NCI-H1436 treated with DMSO at 0.1 percent for 48 hours (cell line): ENCODE measurements around the gene RGR.

ENCODE experiments used
- DNase-seq: peaks from one replicate; lab custom pipeline; 2025; lab: John Stamatoyannopoulos, UW

RGR gene

GRCh38 chr10:84221916-84222315 is 22.9 kb upstream of the RGR start:
- DNase-seq: no peak

GRCh38 chr10:84224411-84225028 is 20.3 kb upstream of the RGR start:
- no peak for DNase-seq

DNA sequence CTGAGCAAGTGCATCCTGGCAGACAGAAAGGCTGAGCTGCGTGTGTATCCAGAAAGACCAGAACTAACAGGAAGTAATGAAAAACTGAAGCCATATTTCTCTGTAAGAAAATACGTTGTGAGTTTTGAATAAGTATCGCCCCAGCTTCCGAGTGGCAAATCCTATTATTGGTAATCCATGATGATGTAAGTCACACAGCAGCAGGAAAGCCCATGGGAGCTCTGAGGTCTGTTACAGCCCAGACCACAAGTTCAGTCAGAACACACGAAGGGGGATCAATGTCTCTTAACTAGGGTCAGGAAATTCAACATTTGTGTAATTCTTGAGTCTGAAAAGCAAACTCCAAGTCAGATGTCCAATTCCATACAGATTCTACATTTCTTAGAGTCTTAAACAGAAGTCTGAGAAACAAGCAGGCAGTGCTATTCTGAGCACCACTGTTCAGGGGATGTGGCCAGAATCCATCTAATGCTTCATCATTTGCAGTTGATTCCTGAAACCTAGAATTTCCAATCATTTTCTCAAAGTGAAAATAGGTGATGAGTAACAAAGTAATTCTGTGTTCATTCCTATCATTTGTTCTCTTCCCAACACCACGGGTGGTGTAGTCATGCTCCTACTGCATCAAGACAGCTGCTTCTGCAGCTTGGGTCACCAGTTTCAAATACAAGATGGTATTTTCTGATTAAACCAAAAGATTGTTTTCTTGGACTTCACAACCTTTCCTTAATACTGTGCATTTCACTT is 19.3 kb upstream of the RGR start, which contains the start of gene LRIT2:
Gene LRIT2, minus strand, starts transcription at position 118 of the 747 bp plus-strand sequence. Its CDS starts 24 bp downstream, at position 94.
- no peak for DNase-seq

DNA sequence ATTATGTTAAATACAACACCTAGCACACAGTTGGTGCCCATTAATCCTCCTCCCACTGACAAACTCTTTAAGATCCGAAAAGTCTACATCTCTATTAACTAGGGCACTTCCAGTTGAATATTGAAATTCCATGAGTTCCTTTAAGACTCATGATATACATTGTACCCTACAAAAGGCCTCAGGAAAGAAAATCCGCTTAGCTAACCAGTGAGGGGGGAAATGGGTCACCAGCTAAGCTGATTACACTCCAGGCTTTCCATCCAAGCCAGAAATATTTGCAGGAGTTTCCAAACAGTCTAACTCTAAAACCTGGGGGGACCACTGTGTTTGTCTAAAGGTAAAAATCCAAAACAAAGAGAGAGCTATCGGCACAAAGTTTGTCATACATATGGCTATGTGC is 18.2 kb upstream of the RGR start:
- no peak for DNase-seq

DNA sequence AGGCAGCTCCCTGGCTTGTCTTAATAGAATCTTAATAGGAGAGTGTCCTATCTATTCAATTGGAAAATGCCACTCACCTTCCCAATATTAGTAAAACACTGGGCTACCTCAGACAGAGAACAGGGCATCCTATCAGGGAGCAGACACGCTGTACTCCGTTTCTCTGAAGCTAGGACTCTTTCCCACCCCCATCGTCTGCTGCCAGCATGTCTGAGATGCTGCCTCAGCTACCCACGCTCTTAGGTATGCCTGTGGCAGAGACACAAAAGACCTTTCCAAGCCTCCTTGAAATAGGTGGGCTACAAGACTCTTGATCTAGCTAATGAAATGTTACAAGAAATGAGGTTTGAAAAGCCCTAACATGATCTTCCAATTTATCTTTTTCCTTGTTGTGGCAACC is 17.0 kb upstream of the RGR start:
- no peak for DNase-seq

GRCh38 chr10:84230359-84230758 is 14.5 kb upstream of the RGR start:
- DNase-seq: no peak

DNA sequence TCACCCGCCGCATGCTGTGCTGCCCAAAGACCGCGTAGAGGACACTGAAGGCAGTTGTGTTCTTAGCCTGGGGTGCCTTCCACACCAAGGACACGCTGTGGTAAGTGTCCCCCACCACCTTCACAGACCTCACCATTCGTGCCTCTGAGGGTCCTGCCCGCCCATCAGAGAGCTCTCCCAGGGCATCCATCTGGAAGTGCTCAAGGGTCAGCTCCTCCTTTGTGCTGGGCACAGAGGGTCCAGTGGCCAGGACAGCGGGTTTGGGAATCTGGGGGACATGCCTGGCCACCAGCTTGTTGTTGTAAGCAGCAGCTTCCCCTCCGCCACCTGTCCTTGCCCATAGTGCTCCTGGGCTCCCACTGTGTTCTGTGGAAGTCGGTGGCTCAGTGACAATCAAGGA is 12.5 kb upstream of the RGR start:
- DNase-seq: no peak

DNA sequence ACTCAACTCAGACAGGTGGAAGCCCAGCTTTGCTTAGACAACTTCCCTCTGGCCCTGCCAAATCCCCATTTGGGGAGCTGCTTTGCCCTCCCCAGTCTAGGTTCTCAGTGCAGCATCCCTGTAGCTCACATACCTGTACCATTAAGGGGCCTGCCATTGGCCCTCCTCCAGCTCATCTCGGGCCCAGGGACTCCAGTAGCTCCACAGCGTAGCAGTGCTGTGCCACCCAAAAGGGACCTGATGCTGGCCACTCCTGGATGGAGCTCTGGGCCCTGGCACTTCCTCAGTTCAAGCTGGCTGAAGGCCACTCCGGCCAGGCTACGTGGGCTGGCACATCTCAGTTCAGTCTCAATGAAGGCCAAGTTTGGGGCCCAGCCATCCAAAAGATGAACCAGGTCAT is 10.9 kb upstream of the RGR start:
- no peak for DNase-seq

DNA sequence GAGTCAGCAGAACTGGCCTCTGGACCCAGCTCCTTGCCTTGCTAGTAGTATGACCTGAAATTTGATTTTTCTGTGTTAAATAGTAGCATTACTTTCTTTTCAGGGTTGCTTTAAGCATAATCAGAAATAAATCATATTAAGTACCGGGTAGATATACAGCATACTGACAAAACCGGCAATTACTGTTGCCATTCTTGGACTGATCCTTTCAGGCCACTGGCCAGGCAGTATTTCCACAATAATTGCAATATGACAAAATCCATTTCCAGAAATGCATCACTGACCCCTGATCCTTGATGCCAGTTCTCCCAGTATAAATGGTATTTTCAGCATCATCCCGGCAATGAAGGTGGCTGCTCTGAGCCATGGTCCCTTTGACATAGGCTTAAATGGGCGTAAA is 10.4 kb upstream of the RGR start:
- DNase-seq: no peak

GRCh38 chr10:84235096-84235495 is 9.8 kb upstream of the RGR start:
- no peak for DNase-seq

GRCh38 chr10:84236807-84237198 is 8.1 kb upstream of the RGR start:
- no peak for DNase-seq

DNA sequence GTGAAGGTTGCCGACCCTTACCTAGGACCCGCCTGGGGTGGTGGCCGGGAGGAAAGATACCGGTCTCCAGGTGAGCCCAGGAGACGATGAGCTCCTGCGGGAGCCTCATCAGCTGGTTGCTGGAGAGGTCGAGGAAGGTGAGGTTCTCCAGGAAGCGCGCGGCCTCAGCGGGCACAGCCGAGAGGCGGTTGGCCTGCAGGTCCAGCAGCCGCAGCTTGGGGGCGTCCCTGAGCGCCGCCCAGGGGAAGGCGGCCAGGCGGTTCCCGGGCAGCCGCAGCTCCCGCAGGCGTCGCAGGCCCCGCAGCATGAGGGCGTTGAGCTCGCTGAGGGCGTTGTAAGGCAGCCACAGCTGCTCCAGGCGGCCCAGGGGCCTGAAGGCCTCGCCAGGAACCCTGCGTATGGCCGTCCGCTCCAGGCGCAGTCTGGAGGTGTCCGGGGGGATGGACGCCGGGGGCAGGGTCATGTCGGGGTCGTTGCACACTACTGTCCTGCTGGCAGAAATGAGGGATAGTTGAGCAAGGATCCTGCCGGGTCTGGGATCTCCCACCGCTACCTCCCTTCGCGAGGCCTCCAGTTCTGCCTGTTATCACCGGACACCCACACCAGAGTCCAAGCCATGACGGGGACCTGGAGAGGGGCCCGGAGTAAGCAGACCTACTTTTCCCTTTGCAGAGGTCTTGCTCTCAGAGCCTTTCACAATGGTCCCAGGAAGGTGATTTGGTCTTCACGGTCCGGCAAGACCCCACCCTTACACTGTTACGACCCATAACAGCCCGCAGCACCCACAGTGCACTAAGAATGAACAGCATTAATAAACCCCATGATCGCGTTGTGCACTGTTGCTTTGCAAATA is 7.4 kb upstream of the RGR start:
- DNase-seq: no peak

GRCh38 chr10:84238909-84239308 is 5.9 kb upstream of the RGR start:
- no peak for DNase-seq

DNA sequence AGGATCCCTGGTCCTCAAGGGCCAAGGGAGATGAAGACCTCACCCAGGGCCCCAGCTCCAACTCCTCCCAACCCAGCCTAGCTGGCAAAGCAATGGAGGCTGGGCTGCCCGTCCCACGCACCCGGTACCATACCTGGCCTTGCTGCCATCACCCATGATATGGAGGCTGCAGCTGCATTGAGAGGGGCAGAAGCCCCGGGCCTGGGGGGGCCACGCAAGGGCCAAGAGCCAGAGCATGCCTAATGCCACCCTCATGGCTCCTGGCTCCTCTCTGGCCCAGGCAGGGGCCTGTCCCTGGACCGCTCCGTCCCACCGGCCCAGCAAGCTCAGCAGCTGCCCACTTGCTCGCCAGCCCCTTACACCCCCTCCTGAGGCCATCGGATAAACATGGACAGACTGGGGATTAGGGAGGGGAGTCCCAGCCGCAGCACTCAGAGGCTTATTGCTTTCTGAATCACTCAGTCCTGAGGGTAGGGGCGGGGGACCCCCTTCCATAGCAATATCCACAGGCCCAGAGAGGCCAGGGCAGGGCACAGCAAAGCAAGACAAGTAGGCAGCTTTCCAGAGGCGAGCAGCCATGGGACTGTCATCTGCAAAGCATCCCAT is 3.6 kb upstream of the RGR start, which contains the start of gene LRIT1:
Gene LRIT1, minus strand, starts transcription at position 362 of the 606 bp plus-strand sequence. Its CDS starts 107 bp downstream, at position 255.
- DNase-seq: no peak

DNA sequence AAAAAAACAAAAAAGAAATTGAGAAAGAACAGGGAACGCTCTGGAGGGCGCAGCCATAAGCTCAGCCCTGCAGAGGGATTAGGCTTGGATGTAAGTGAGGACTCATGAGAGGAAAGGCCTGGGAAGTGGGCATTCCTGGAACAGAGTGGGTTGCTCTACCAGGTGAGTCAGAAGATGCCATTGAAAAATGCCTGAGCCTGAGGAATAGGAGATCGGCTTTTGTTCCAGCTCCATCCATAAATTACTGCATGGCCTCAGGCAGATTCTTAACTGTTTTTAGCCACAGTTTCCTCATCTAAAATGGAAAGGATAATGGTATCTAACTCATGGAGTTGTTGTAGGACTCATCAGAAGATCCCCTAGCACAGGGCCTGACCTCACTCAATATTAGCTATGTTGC is 1.1 kb upstream of the RGR start:
- no peak for DNase-seq

- DNase-seq: no peak
Measured at GRCh38 chr10:84247496-84247895, 2.6 kb downstream of the RGR start.

DNA sequence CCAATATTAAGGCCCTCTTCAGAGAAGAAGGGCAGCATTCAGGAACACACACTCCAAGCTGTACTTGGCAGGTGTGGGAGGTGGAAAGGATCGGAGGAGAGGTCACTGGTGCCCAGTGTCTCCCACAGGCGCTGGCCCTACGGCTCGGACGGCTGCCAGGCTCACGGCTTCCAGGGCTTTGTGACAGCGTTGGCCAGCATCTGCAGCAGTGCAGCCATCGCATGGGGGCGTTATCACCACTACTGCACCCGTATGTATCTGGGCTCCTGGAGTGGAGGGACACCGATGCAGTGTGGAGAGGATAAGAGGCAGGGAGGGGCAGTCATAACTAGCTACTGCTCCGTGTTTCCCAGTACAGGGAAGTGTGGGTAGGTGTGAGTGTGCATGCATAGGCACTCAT is 3.9 kb downstream of the RGR start:
- DNase-seq: no peak

DNA sequence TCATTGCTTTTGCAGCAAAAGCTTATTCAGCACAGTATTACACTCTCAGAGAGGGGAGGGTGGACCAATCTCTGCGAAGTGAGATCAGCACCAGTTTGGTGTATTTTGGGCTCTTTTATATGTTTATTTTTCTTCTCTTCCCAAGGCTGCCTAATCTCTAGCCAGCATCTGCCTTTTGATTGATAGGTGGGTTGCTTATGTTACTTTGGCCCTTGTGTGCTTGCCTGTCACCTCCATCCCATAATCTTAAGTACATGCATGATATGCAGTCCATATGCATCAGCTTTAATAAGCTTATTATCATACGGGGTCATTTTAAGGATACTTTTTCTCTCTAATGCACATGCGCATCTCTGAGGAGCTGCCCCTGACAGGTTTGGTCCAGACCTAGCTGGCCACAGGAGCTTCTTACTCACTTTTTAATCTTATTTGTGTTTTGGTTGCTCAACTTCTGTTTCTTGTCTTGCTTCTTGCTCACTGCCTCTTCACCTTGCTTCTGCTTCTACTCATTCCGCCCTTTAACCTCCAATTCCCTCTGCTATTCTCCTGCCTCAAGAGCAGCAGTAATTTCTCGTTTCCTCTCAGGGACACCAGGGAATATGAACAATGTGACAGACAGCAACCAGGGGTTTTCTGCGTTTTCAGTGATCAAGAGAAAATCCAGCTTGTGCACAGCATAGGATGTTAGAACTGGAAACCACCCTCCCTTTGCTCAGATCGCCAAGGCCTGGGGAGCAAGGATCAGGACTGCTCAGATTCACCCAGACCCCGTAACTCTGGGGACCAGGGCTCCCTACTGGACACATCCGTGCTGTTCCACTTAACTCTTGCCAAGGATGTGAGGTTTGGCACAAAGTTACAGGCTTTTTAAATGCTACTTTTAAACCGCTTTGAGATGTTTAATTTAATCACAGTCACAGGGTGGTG is 10.0 kb downstream of the RGR start:
- no peak for DNase-seq

GRCh38 chr10:84256510-84257342 is 11.9 kb downstream of the RGR start:
- DNase-seq: no peak

DNA sequence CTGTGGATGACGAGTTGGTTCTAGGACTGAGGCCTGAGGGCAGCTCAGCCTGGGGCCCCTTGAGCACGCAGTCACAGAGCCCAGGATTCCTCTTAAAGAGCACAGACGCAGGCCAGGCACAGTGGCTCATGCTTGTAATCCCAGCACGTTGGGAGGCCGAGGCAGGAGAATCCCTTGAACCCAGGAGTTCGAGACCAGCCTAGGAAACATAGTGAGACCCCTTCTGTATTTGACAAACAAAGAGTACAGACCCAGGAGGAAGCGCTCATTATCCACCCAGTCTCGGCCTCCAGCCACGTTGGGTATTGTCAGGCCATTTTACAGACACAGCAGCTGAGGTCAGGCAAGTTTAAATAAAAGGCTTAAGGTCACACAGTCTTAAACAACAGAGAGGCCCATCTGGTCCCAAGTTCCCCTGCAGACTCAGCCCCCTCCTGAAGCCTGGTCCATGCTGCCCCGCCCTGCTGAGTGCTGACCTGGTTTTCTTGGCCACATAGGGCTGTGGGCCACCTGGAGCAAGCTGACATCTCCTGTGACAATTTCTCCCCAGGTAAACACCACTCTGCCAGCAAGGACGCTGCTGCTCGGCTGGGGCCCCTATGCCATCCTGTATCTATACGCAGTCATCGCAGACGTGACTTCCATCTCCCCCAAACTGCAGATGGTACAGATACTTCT is 12.6 kb downstream of the RGR start:
- DNase-seq: no peak
